Right forelimb (tissue), 1 donor: Measurements from ENCODE around the gene EIF2B2.

ENCODE experiments used
- DNase-seq: peaks from one replicate; pipeline ENCODE4 v3.0.0-alpha.2; 2018

Gene EIF2B2

GRCh38 chr14:75046275-75046674 lies 43.6 kb downstream of the EIF2B2 start:
- no peak for DNase-seq

DNA sequence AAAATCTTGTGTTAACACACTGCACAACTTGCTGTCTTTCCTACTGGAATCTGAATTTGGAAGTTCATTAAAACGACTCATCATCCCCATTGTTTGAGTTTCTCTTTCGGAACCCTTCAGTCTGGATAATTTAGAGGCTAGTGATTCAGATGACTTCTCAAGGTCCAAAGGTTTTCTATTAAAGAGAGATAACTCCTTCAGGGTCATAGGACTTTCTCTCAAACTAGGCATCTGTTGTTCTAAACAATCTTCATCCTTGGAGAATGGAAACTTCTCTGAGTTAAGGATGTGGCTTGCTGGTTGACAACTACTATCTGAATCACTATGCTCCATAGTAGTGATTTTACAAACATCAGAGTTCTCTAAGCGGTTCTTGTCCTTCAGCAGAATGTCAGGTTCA lies 44.2 kb downstream of the EIF2B2 start:
- DNase-seq = no peak

DNA sequence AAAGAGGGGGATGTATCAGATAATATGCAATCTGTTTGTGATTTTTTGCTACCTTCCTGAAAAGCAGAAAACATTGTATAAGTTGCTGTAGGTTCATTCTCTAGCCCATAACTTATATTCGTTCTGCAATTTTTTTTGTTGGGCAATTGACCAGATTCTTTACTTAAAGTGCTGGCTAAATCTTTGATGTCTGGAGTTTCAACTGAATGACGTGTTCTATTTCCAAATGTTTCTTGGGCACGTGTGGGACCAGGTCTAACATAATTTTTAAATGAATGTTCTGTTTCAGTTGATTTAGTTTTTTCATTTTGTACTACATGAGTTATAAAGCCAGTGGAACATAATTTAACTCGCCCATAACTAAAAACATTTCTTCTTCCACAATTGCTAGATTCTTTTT lies 44.8 kb downstream of the EIF2B2 start:
- no peak for DNase-seq

DNA sequence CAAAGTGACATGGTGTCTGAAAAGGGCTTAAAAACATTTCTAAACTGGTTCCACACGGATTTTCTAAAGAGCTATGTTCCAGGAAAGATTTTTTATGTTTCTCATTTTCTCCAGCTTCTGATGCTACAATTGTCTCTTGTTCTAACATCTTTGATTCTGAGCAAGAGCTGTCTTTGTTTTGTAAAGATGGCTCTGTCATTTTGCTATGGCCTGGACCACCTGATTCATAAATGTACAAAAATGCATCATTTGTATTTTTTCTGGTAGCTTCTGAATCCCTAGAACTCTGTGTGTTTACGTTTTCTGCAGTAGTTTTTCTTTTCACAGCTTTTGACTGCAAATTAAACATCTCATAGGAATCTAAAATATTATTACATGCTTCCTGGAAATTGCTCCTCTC lies 45.4 kb downstream of the EIF2B2 start:
- DNase-seq = no peak

GRCh38 chr14:75049136-75049535 lies 46.4 kb downstream of the EIF2B2 start:
- DNase-seq = no peak

GRCh38 chr14:75049731-75050201 lies 47.0 kb downstream of the EIF2B2 start:
- DNase-seq = no peak

- DNase-seq = peak; percentile 90
Measured at GRCh38 chr14:75050852-75051555, 48.3 kb downstream of the EIF2B2 start, which contains the start of gene MLH3. Gene MLH3 (minus strand): TSS chr14:75051467. CDS start chr14:75049655, 1,812 bp downstream.

DNA sequence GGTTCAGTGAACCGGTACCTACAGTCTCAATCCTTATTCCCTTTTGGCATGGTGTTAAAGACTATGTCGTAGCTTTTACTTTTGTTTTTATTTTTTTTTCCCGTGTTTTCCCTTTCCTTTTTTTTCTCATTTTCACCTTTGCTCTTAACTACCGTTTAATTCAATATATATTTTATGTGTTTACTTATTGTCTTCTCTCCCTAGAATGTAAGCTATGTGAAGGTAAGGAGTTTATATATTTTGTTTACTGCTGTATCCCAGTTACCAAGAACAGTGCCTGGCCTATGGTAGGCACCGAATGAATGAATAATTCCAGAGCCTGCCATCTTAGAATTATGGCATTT lies 48.8 kb downstream of the EIF2B2 start:
- no peak for DNase-seq

GRCh38 chr14:75053396-75054291 lies 50.9 kb downstream of the EIF2B2 start:
- DNase-seq = no peak

DNA sequence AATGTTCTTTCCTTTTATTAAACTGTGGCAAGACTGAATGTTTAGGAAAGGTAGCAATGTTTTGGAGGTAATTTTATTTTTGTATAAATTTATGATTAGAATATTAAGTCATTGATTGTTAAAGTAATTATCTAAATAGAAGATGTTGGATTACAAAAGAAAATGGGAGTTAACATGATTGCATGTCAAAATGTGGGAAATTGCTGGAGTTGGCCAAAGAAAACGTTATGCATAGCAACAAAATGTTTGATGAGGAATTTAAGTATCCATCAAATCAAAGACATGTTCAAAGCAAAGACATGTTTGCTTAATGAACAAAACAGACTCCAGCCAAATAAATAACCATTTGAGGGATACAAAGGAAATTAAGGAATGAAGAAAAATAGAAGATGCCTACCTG lies 51.7 kb downstream of the EIF2B2 start:
- DNase-seq = no peak

DNA sequence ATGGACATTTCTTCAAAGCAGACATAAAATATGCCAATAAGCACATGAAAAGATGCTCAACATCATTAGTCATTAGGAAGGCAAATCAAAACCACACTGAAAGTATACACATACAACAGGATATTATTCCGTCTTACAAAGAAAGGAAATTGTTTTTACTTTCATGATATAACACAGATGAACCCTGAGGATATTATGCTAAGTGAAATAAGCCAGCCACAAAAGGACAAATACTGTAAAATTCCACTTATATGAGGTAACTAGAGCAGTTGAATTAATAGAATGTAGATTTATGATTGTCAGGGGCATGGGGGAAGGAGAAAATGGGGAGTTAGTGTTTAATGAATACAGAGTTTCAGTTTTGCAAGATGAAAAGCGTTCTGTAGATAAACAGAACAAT lies 56.9 kb downstream of the EIF2B2 start:
- DNase-seq = no peak

DNA sequence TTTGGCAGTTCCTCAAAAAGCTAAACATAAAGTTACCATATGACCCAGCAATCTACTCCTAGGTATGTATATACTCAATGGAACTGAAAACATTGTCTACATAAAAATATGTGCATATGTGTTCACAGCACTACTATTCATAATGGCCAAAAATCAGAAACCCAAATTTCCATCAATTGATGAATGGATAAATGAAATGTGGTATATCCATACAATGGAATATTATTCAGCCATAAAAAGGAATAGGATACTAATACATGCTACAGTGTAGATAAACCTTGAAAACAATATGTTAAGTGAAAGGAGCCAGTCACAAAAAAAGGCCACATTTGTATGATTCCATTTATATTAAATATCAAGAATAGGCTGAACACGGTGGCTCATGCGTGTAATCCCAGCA lies 57.7 kb downstream of the EIF2B2 start:
- no peak for DNase-seq
